ENCODE measurements around the gene MAPKAP1. TPM values are rescaled to one million over a fixed set of nuclear protein-coding genes. Genes with fewer than 3 reads are reported as not detected.

Gene MAPKAP1
- total and polyA plus RNA-seq, 9 of the 15 experiments (the other 6 are each of a cell fraction or from before 2014, with no cell fraction given) = 2.6 to 82.1 (median 61.1) TPM

DNA sequence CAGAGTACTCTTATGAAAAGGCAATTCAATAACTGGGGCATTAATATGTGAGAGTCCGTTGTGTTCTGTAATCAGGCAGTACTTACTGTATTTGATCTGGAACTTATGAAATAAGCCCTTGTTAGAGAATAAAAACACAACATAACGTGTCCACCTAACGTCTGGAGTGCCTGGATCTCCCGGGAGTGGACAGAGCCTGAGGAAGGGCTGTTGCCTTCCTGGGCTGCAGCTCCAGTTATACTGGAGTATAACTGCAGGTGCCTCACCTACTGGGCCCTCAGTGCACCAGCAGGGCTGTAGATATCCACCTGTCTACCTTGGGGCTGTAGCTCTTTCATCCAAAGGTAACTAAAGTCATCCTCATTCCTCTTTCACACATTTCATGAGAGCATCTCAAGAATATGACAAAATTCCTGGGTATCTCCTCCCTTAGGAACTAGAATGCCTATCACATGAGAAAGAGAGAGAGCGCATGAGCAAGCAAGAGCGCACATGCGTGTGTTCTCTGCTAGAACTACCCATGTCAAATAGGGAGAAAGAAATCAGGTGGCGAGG is 245.3 kb downstream of the MAPKAP1 start (continued):
- TF ChIP-seq FOXJ3 (CRISPR knock-in tag; IDR thresholded peaks at IDR 0.05) (no peak), NR2C1 (IDR thresholded peaks at IDR 0.05) (no peak), NR2C1 (tag; IDR thresholded peaks at IDR 0.05) (no peak), ZNF41 (CRISPR knock-in tag; conservative IDR thresholded peaks at IDR 0.05) (no peak), ZNF583 (CRISPR knock-in tag; IDR thresholded peaks at IDR 0.05) (no peak), PHF21A (IDR thresholded peaks at IDR 0.05; ENCODE audit: borderline replicate concordance, low read depth) (no peak)
- TF ChIP-seq, protein P1, sequence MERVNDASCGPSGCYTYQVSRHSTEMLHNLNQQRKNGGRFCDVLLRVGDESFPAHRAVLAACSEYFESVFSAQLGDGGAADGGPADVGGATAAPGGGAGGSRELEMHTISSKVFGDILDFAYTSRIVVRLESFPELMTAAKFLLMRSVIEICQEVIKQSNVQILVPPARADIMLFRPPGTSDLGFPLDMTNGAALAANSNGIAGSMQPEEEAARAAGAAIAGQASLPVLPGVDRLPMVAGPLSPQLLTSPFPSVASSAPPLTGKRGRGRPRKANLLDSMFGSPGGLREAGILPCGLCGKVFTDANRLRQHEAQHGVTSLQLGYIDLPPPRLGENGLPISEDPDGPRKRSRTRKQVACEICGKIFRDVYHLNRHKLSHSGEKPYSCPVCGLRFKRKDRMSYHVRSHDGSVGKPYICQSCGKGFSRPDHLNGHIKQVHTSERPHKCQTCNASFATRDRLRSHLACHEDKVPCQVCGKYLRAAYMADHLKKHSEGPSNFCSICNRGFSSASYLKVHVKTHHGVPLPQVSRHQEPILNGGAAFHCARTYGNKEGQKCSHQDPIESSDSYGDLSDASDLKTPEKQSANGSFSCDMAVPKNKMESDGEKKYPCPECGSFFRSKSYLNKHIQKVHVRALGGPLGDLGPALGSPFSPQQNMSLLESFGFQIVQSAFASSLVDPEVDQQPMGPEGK (CRISPR knock-in tag; IDR thresholded peaks at IDR 0.05; ENCODE audit: borderline replicate concordance) = no peak
- TF ChIP-seq, protein P2, sequence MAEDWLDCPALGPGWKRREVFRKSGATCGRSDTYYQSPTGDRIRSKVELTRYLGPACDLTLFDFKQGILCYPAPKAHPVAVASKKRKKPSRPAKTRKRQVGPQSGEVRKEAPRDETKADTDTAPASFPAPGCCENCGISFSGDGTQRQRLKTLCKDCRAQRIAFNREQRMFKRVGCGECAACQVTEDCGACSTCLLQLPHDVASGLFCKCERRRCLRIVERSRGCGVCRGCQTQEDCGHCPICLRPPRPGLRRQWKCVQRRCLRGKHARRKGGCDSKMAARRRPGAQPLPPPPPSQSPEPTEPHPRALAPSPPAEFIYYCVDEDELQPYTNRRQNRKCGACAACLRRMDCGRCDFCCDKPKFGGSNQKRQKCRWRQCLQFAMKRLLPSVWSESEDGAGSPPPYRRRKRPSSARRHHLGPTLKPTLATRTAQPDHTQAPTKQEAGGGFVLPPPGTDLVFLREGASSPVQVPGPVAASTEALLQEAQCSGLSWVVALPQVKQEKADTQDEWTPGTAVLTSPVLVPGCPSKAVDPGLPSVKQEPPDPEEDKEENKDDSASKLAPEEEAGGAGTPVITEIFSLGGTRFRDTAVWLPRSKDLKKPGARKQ (CRISPR knock-in tag; IDR thresholded peaks at IDR 0.05) = no peak
- TF ChIP-seq, protein P3, sequence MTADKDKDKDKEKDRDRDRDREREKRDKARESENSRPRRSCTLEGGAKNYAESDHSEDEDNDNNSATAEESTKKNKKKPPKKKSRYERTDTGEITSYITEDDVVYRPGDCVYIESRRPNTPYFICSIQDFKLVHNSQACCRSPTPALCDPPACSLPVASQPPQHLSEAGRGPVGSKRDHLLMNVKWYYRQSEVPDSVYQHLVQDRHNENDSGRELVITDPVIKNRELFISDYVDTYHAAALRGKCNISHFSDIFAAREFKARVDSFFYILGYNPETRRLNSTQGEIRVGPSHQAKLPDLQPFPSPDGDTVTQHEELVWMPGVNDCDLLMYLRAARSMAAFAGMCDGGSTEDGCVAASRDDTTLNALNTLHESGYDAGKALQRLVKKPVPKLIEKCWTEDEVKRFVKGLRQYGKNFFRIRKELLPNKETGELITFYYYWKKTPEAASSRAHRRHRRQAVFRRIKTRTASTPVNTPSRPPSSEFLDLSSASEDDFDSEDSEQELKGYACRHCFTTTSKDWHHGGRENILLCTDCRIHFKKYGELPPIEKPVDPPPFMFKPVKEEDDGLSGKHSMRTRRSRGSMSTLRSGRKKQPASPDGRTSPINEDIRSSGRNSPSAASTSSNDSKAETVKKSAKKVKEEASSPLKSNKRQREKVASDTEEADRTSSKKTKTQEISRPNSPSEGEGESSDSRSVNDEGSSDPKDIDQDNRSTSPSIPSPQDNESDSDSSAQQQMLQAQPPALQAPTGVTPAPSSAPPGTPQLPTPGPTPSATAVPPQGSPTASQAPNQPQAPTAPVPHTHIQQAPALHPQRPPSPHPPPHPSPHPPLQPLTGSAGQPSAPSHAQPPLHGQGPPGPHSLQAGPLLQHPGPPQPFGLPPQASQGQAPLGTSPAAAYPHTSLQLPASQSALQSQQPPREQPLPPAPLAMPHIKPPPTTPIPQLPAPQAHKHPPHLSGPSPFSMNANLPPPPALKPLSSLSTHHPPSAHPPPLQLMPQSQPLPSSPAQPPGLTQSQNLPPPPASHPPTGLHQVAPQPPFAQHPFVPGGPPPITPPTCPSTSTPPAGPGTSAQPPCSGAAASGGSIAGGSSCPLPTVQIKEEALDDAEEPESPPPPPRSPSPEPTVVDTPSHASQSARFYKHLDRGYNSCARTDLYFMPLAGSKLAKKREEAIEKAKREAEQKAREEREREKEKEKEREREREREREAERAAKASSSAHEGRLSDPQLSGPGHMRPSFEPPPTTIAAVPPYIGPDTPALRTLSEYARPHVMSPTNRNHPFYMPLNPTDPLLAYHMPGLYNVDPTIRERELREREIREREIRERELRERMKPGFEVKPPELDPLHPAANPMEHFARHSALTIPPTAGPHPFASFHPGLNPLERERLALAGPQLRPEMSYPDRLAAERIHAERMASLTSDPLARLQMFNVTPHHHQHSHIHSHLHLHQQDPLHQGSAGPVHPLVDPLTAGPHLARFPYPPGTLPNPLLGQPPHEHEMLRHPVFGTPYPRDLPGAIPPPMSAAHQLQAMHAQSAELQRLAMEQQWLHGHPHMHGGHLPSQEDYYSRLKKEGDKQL (CRISPR knock-in tag; IDR thresholded peaks at IDR 0.05; ENCODE audit: borderline replicate concordance) = no peak

Data from K562 (cell line).